BJ (cell line): ENCODE measurements around the gene C1orf198. TPM values are rescaled to one million over a fixed set of nuclear protein-coding genes. Genes with fewer than 3 reads are reported as not detected.

Experiments used
- CTCF ChIA-PET: fragments of 350-600 bp; formaldehyde crosslinking; extraction: SDS; loops from one replicate; lab custom pipeline; 2021; ENCODE audit warnings: antibody characterized with exemption, inconsistent platforms; lab: Yijun Ruan, JAX
- POLR2A ChIA-PET: fragments of 300-600 bp; sonication (Branson Sonifier 250); formaldehyde crosslinking; extraction: SDS; loops from one replicate; lab custom pipeline; 2021; ENCODE audit warnings: antibody characterized with exemption; lab: Charles Lee
- DNase-seq: peaks from one replicate; pipeline ENCODE4 v3.0.0-alpha.2; 2011; ENCODE audit warnings: low read depth
- H3K27me3 ChIP-seq: 2 replicates; pipeline ENCODE4 v1.6.0; 2011; ENCODE audit warnings: low read length; ENCODE audit not compliant: control insufficient read depth, insufficient read depth
- H3K36me3 ChIP-seq: 2 replicates; pipeline ENCODE4 v1.5.1; 2011; ENCODE audit warnings: low read length; ENCODE audit not compliant: control insufficient read depth, insufficient read depth
- H3K4me3 ChIP-seq: 2 replicates; pipeline ENCODE4 v1.5.1; 2011; ENCODE audit warnings: low read depth, mild to moderate bottlenecking, control low read depth, low read length
- CTCF ChIP-seq: IDR thresholded peaks from 2 replicates; pipeline ENCODE4 v1.5.1; 2011; ENCODE audit warnings: low read depth, mild to moderate bottlenecking, control low read depth, inconsistent platforms, low read length, moderate library complexity; ENCODE audit not compliant: insufficient read depth
- polyA plus RNA-seq: library from polyadenylated mRNA; depleted of rRNA; stranded (reverse); fragments of >200 nt; gene quantifications from 2 replicates; pipeline ENCODE4 v1.2.3, GENCODE V29; 2011

C1orf198 gene
- polyA plus RNA-seq, 1 experiment, result 195 TPM

- no peak for DNase-seq
- ChIA-PET POLR2A (interaction anchor here (0.6 kb wide), 1 partner anchor 231 kb away, joined by 3 read pairs; no protein-coding TSS in a partner anchor), CTCF (interaction anchor here (0.9 to 11.2 kb wide), 5 partner anchors 11 to 140 kb away, joined by 3 to 157 read pairs (median 3); no protein-coding TSS in a partner anchor)
- Histone ChIP-seq H3K36me3 (0 out of 2 replicates have a peak, but pooled peaks cover 2% of the 10 kb centered on the region), H3K4me3 (no peak overlapping the region), H3K27me3 (no peaks in the 10 kb centered on the region)
- TF ChIP-seq CTCF, result no peak
Observed at GRCh38 chr1:230913496-230913895, 45.2 kb upstream of the C1orf198 start.

- H3K4me3 ChIP-seq, result no peak overlapping the region
- DNase-seq, result no peak
- H3K27me3 ChIP-seq, result no peaks in the 10 kb centered on the region
- ChIA-PET CTCF (interaction anchor here (0.6 to 2.6 kb wide), 6 partner anchors 9 to 113 kb away, joined by 3 to 8 read pairs (median 4); no protein-coding TSS in a partner anchor), POLR2A (no interaction called here)
- 0 out of 2 replicates have a peak, but pooled peaks cover 2% of the 10 kb centered on the region for H3K36me3 ChIP-seq
- TF ChIP-seq CTCF, result no peak
Observed at GRCh38 chr1:230910755-230911117, 42.4 kb upstream of the C1orf198 start.

DNA sequence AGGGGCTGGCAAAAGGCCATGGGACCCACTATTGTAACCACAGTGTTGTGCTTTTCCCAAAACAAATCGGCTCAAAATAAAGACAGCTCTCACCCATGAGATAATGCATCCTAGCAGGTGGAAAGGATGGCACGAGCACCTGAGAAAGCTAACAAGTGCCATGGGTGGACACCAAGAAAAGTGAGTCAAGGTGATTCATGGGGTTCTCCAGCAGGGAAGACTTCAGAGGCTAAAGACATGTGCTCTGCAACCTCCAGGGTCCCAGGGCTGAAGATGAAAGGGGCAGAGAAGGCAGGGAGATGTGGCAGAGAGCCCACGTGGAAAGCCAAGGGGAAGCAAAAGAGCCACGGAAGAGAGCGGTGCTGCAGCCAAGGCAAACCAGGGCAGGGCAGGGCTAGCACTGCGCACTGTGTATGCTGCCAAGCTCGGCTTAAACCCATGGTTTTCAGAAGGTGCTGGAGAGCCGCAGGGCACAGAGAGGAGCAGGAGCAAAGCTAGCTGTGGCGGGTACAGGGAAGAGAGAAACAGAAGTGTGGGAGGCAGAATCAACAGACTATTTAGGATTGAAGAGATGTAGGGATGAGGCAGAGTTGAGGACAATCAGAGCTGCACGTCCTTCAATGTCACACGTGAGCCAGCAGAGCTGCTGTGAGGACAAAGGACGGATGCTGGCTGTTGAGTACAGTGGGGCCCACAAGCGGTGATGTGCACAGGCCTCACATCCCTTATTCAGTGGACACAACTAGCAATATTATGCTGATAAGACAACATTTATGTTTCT, 41.8 kb upstream of the C1orf198 start:
- H3K36me3 ChIP-seq, result 0 out of 2 replicates have a peak, but pooled peaks cover 2% of the 10 kb centered on the region
- H3K27me3 ChIP-seq, result no peaks in the 10 kb centered on the region
- no peak for TF ChIP-seq CTCF
- H3K4me3 ChIP-seq, result no peak overlapping the region
- DNase-seq, result no peak
- ChIA-PET POLR2A (no interaction called here), CTCF (interaction anchor here (1.1 to 2.6 kb wide), 4 partner anchors 12 to 112 kb away, joined by 3 to 8 read pairs (median 4); no protein-coding TSS in a partner anchor)

GRCh38 chr1:230907472-230908205, 39.3 kb upstream of the C1orf198 start:
- 0 out of 2 replicates have a peak, but pooled peaks cover 2% of the 10 kb centered on the region for H3K36me3 ChIP-seq
- ChIA-PET POLR2A (no interaction called here), CTCF (interaction anchor here (1.0 to 1.4 kb wide), 7 partner anchors 9 to 111 kb away, joined by 3 to 4 read pairs (median 3); no protein-coding TSS in a partner anchor)
- no peak overlapping the region for H3K4me3 ChIP-seq
- H3K27me3 ChIP-seq, result no peaks in the 10 kb centered on the region
- no peak for DNase-seq
- no peak for TF ChIP-seq CTCF

GRCh38 chr1:230906226-230906625, 37.9 kb upstream of the C1orf198 start:
- DNase-seq, result no peak
- ChIA-PET POLR2A (no interaction called here), CTCF (interaction anchor here (1.2 to 1.4 kb wide), 2 partner anchors 106 to 108 kb away, joined by 3 read pairs; no protein-coding TSS in a partner anchor)
- TF ChIP-seq CTCF, result no peak
- no peaks in the 10 kb centered on the region for H3K27me3 ChIP-seq
- H3K4me3 ChIP-seq, result no peak overlapping the region
- 0 out of 2 replicates have a peak, but pooled peaks cover 2% of the 10 kb centered on the region for H3K36me3 ChIP-seq
